ENCODE data around the gene USP7. TPM values are rescaled to one million over a fixed set of nuclear protein-coding genes. Genes with fewer than 3 reads are reported as not detected.

USP7 gene
- total RNA-seq, 4 donors from 2014 or later: 58.8 to 94.3 (median 82.4) TPM

DNA sequence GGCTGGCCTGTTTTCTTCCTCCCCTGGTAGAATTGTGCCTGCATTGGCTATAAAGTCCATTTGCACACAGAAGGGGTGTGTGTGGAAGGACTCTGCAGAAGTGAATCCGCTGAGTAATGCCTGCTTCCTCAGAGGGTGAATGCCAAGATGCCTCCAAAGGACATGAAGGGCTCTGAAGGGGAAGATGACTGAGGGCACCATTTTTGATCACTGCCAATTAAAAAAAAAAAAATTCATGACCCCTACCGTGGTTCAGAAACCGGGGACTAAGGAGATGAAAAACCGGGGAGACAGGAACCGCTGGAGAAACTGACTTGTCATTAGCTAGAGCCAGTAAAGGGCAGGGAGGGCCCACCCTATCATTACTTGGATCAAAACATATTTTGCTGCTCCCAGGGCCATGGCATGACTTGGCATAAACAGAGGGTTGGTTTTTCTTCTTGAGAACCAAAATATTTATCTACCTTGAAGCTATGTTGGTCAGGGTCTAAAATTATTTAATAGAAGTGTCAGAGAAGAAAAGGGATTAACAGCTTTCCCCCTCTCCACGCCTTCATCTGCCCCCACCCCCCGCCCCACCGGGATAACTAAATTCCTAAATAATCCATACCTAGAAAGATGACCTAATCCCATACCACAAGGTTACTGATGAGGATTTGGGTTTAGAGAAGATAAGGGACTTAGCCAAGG is 3.6 kb upstream of the USP7 start:
- no peak overlapping the region for H3K27ac ChIP-seq
- no peaks in the 10 kb centered on the region for H3K27me3 ChIP-seq
- ATAC-seq: no peak
- 51 to 53% methylated on average over 7 to 8 of the region's 8 CpGs for WGBS, 2 donors (ENCODE audit: low coverage in 1 of 2)
- no peaks in the 10 kb centered on the region for H3K9me3 ChIP-seq
- H3K36me3 ChIP-seq: no peaks in the 10 kb centered on the region
- no peak for TF ChIP-seq EP300 (IDR thresholded peaks at IDR 0.05)
- no peak for TF ChIP-seq CTCF (IDR thresholded peaks at IDR 0.05)
- no peak for TF ChIP-seq POLR2AphosphoS5 (IDR thresholded peaks at IDR 0.05)
- TF ChIP-seq POLR2A (IDR thresholded peaks at IDR 0.05): no peak
- H3K4me1 ChIP-seq: peaks cover 0 to 12% (median 0%) of the 10 kb centered on the region in 3 donors
- no peak overlapping the region for H3K4me3 ChIP-seq

GRCh38 chr16:8966817-8967131 is 3.1 kb upstream of the USP7 start:
- Histone ChIP-seq H3K4me1 (peaks cover 0 to 17% (median 5%) of the 10 kb centered on the region in 3 donors), H3K27me3 (no peaks in the 10 kb centered on the region), H3K4me3 (no peak overlapping the region), H3K27ac (no peak overlapping the region), H3K36me3 (no peaks in the 10 kb centered on the region), H3K9me3 (no peaks in the 10 kb centered on the region)
- ATAC-seq: no peak
- TF ChIP-seq POLR2AphosphoS5 (IDR thresholded peaks at IDR 0.05): no peak
- TF ChIP-seq CTCF (IDR thresholded peaks at IDR 0.05): no peak
- no peak for TF ChIP-seq POLR2A (IDR thresholded peaks at IDR 0.05)
- TF ChIP-seq EP300 (IDR thresholded peaks at IDR 0.05): no peak
- 87% methylated on average over 3 of the region's 3 CpGs; no CpG with 5 or more reads in 1 of the 2 donors for WGBS, 2 donors (ENCODE audit: low coverage in 1 of 2)

DNA sequence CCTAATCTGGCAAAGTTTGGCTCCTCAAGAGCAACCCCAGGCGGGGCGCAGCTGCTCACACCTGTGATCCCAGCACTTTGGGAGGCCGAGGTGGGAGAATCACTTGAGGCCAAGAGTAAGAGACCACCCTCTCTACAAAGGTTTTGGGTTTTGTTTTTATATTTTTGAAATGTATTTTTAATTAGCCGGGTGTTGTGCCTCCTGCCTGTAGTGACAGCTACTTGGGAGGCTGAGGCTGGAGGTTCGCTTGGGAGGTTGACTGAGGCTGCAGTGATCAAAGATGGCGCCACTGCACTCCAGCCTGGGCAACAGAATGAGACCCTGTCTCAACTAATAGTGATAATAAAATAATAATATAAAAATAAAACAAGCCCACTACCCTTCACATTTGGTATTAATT is 756 bp upstream of the USP7 start:
- peak overlapping the region; percentile 56 to 92 (median 88) for H3K27ac ChIP-seq
- no peaks in the 10 kb centered on the region for H3K36me3 ChIP-seq
- 42 to 100% methylated on average over 1 to 6 of the region's 6 CpGs for WGBS, 2 donors (ENCODE audit: low coverage in 1 of 2)
- H3K9me3 ChIP-seq: no peaks in the 10 kb centered on the region
- TF ChIP-seq CTCF (IDR thresholded peaks at IDR 0.05): no peak
- TF ChIP-seq EP300 (IDR thresholded peaks at IDR 0.05): no peak
- no peak for TF ChIP-seq POLR2AphosphoS5 (IDR thresholded peaks at IDR 0.05)
- TF ChIP-seq POLR2A (IDR thresholded peaks at IDR 0.05): no peak
- H3K4me1 ChIP-seq: peaks cover 6 to 40% (median 24%) of the 10 kb centered on the region in 3 donors
- peak overlapping the region; percentile 74 to 90 for H3K4me3 ChIP-seq
- no peaks in the 10 kb centered on the region for H3K27me3 ChIP-seq
- ATAC-seq: no peak

DNA sequence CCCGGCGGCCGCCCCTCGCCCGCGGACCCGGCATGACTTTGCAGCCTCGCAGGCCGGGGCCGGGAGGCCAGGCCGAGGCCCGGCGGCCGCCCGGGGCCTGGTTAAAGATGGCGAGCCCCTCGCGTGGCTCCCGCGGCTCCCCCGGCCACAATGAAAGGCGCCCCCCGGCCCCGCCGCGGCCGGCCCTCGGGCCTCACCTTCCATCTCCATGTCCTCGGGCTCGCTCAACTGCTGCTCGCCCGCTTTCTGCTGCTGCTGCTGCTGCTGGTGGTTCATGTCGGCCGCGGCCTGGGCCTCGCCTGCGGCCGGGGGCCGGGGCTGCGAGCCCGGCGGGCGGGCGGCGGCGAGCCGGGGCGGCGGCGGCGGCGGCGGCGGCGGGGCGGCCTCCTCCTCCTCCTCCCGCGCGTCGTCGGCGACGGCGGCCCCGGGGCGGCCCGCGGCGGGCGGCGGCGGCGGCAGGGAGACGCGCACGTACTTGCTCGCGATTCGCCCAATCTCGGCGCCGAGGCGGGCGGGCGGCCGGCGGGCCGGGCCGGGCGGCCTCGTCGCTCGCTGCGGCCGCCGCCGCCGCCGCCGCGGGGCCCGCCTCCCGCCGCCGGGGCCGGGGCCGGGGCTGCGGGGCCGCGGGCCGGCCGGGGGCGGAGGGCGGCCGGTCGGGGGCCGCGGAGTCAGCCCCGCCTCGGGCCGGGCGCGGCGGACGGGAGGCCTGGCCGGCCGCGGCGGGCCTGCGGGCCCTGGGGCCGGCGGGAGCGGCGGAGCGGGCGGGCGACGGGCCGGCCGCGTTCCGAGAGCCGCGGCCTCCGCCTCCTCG is 491 bp downstream of the USP7 start:
- Histone ChIP-seq H3K4me1 (peaks cover 9 to 53% (median 36%) of the 10 kb centered on the region in 3 donors), H3K36me3 (no peaks in the 10 kb centered on the region), H3K9me3 (no peaks in the 10 kb centered on the region), H3K27me3 (no peaks in the 10 kb centered on the region), H3K4me3 (peak overlapping the region; percentile 74 to 90), H3K27ac (peak overlapping the region in 3 of 4 donors; percentile 87 to 92 (median 88))
- TF ChIP-seq EP300 (IDR thresholded peaks at IDR 0.05) (no peak), POLR2A (IDR thresholded peaks at IDR 0.05) (no peak), POLR2AphosphoS5 (IDR thresholded peaks at IDR 0.05) (no peak), CTCF (IDR thresholded peaks at IDR 0.05) (no peak)
- WGBS, 2 donors (ENCODE audit: low coverage in 1 of 2): no CpG with 5 or more reads among the region's 146 CpGs
- ATAC-seq: peak; percentile 52

All from gastroesophageal sphincter (tissue), 4 donors.